WTC11 (cell line): ENCODE measurements around the gene RENBP. TPM values are rescaled to one million over a fixed set of nuclear protein-coding genes. Genes with fewer than 3 reads are reported as not detected.

ENCODE experiments used
- ATAC-seq: fragments of 200-7000 bp; cut with Tn5 transposase; 2 replicates; pipeline ENCODE4 v1.10.0; 2021; ENCODE audit warnings: mild to moderate bottlenecking, moderate library complexity
- CTCF ChIA-PET: fragments of 300-600 bp; sonication (Branson Sonifier 250); formaldehyde crosslinking; loops from one replicate; lab custom pipeline; 2021; ENCODE audit warnings: antibody characterized with exemption; lab: Charles Lee
- POLR2A ChIA-PET: fragments of 350-600 bp; sonication (Branson Sonifier 250); formaldehyde crosslinking; loops from one replicate; lab custom pipeline; 2021; ENCODE audit warnings: antibody characterized with exemption; lab: Charles Lee
- DNase-seq: peaks from one replicate; pipeline ENCODE4 v3.0.0; 2021; ENCODE audit warnings: low spot score
- H3K27ac Mint-ChIP-seq: 2 replicates; pipeline ENCODE4 v1.8.0; 2021; ENCODE audit warnings: mixed read lengths
- H3K27me3 Mint-ChIP-seq: 2 replicates; pipeline ENCODE4 v1.8.0; 2021; ENCODE audit warnings: low read depth, mild to moderate bottlenecking, moderate library complexity, mixed read lengths
- H3K36me3 Mint-ChIP-seq: 2 replicates; pipeline ENCODE4 v1.8.0; 2021; ENCODE audit warnings: mixed read lengths
- H3K4me1 Mint-ChIP-seq: 2 replicates; pipeline ENCODE4 v1.8.0; 2022; ENCODE audit warnings: mixed read lengths
- H3K4me3 Mint-ChIP-seq: 2 replicates; pipeline ENCODE4 v1.8.0; 2021; ENCODE audit warnings: mild to moderate bottlenecking, moderate library complexity, mixed read lengths
- H3K9me3 Mint-ChIP-seq: 2 replicates; pipeline ENCODE4 v1.8.0; 2021; ENCODE audit warnings: mixed read lengths
- AR ChIP-seq: fragments of 250-450 bp; sonication (Bioruptor Pico); IDR thresholded peaks from 2 replicates; pipeline ENCODE4 v1.9.0; 2021; ENCODE audit warnings: mild to moderate bottlenecking
- CTCF ChIP-seq: fragments of 200-600 bp; IDR thresholded peaks from 2 replicates; pipeline ENCODE4 v1.8.0; 2022; ENCODE audit warnings: antibody characterized with exemption
- E2F1 ChIP-seq: sonication (generic); formaldehyde crosslinking; IDR thresholded peaks from 2 replicates; pipeline ENCODE4 v1.8.0; 2022; ENCODE audit warnings: mild to moderate bottlenecking, missing genetic modification reagents
- EMX1 ChIP-seq: fragments of 250-450 bp; sonication (Bioruptor Pico); IDR thresholded peaks from 2 replicates; pipeline ENCODE4 v1.8.0; 2021; ENCODE audit warnings: mild to moderate bottlenecking
- ESRRA ChIP-seq: sonication (generic); formaldehyde crosslinking; IDR thresholded peaks from 2 replicates; pipeline ENCODE4 v1.8.1; 2022; ENCODE audit warnings: mild to moderate bottlenecking, missing genetic modification reagents, borderline replicate concordance
- ETV6 ChIP-seq: sonication (generic); formaldehyde crosslinking; IDR thresholded peaks from 2 replicates; pipeline ENCODE4 v1.8.1; 2022; ENCODE audit warnings: mild to moderate bottlenecking, missing genetic modification reagents
- FOXK1 ChIP-seq: sonication (generic); formaldehyde crosslinking; IDR thresholded peaks from 2 replicates; pipeline ENCODE4 v1.8.0; 2022; ENCODE audit warnings: mild to moderate bottlenecking, moderate library complexity, missing genetic modification reagents
- HMGXB4 ChIP-seq: sonication (generic); formaldehyde crosslinking; IDR thresholded peaks from 2 replicates; pipeline ENCODE4 v1.8.1; 2023; ENCODE audit warnings: mild to moderate bottlenecking, moderate library complexity, missing genetic modification reagents
- IRF2 ChIP-seq: sonication (generic); formaldehyde crosslinking; IDR thresholded peaks from 2 replicates; pipeline ENCODE4 v1.8.0; 2022; ENCODE audit warnings: low read depth, missing genetic modification reagents, borderline replicate concordance
- MAX ChIP-seq: sonication (generic); formaldehyde crosslinking; IDR thresholded peaks from 2 replicates; pipeline ENCODE4 v1.8.0; 2022; ENCODE audit warnings: mild to moderate bottlenecking, missing genetic modification reagents
- MLX ChIP-seq: sonication (generic); formaldehyde crosslinking; IDR thresholded peaks from 2 replicates; pipeline ENCODE4 v1.8.1; 2023; ENCODE audit warnings: mild to moderate bottlenecking, missing genetic modification reagents, moderate library complexity
- PREB ChIP-seq: sonication (generic); formaldehyde crosslinking; IDR thresholded peaks from 2 replicates; pipeline ENCODE4 v1.8.1; 2022; ENCODE audit warnings: mild to moderate bottlenecking, missing genetic modification reagents, moderate library complexity, borderline replicate concordance
- RELA ChIP-seq: sonication (generic); formaldehyde crosslinking; IDR thresholded peaks from 2 replicates; pipeline ENCODE4 v1.8.1; 2022; ENCODE audit warnings: missing genetic modification reagents, mild to moderate bottlenecking, borderline replicate concordance
- ZNF138 ChIP-seq: sonication (generic); formaldehyde crosslinking; conservative IDR thresholded peaks from 2 replicates; pipeline ENCODE4 v1.8.1; 2022; ENCODE audit warnings: mild to moderate bottlenecking, moderate library complexity, missing genetic modification reagents
- ZNF263 ChIP-seq: sonication (generic); formaldehyde crosslinking; IDR thresholded peaks from 2 replicates; pipeline ENCODE4 v1.8.1; 2022; ENCODE audit warnings: low read depth, mild to moderate bottlenecking, moderate library complexity, missing genetic modification reagents
- ZNF671 ChIP-seq: fragments of 250-450 bp; sonication (Bioruptor Pico); IDR thresholded peaks from 2 replicates; pipeline ENCODE4 v1.8.0; 2021; ENCODE audit warnings: mild to moderate bottlenecking
- ZSCAN18 ChIP-seq: fragments of 250-450 bp; sonication (Bioruptor Pico); IDR thresholded peaks from 2 replicates; pipeline ENCODE4 v2.1.2; 2022; ENCODE audit warnings: mild to moderate bottlenecking, moderate library complexity
- total RNA-seq: library from RNA; stranded (reverse); gene quantifications from 3 replicates; pipeline ENCODE4 v1.2.3, GENCODE V29; 2021

The RENBP gene
- total RNA-seq, 1 experiment from 2014 or later = 14.0 TPM

GRCh38 chrX:153909980-153910360 is 34.5 kb downstream of the RENBP start:
- DNase-seq = no peak
- Mint-ChIP-seq H3K36me3 (no peaks in the 10 kb centered on the region), H3K27ac (no peak overlapping the region), H3K27me3 (no peaks in the 10 kb centered on the region; the same call in 1 of the 2 replicates), H3K4me1 (no peaks in the 10 kb centered on the region; the same call in 1 of the 2 replicates), H3K4me3 (no peak overlapping the region), H3K9me3 (no peaks in the 10 kb centered on the region)
- ChIA-PET POLR2A (no interaction called here), CTCF (interaction anchor here (1.0 to 2.1 kb wide), 10 partner anchors 13 to 90 kb away, joined by 4 to 13 read pairs (median 7); partner anchors contain the start of gene L1CAM)
- TF ChIP-seq ETV6 = no peak
- no peak for TF ChIP-seq E2F1 (CRISPR knock-in tag)
- no peak for TF ChIP-seq HMGXB4 (CRISPR knock-in tag)
- TF ChIP-seq MLX (CRISPR knock-in tag) = no peak
- no peak for TF ChIP-seq ZNF263 (CRISPR knock-in tag)
- no peak for TF ChIP-seq CTCF
- TF ChIP-seq AR = no peak
- ATAC-seq = no peak

- CTCF ChIA-PET = interaction anchor here (0.7 to 2.1 kb wide), 5 partner anchors 9 to 38 kb away, joined by 3 to 13 read pairs (median 6); no protein-coding TSS in a partner anchor
- Mint-ChIP-seq H3K4me1 (no peaks in the 10 kb centered on the region; the same call in 1 of the 2 replicates), H3K27ac (no peak overlapping the region), H3K9me3 (no peaks in the 10 kb centered on the region), H3K4me3 (no peak overlapping the region), H3K36me3 (no peaks in the 10 kb centered on the region), H3K27me3 (no peaks in the 10 kb centered on the region; the same call in 1 of the 2 replicates)
- TF ChIP-seq ESRRA (CRISPR knock-in tag) = no peak
- TF ChIP-seq MAX (CRISPR knock-in tag) = no peak
- no peak for TF ChIP-seq ZNF138 (CRISPR knock-in tag)
- TF ChIP-seq ZNF671 = no peak
- TF ChIP-seq ZSCAN18 (CRISPR knock-in tag) = no peak
- TF ChIP-seq IRF2 (CRISPR knock-in tag) = no peak
- no peak for TF ChIP-seq PREB (CRISPR knock-in tag)
- no peak for TF ChIP-seq RELA (CRISPR knock-in tag)
- TF ChIP-seq EMX1 (CRISPR knock-in tag) = no peak
- TF ChIP-seq FOXK1 (CRISPR knock-in tag) = no peak
- ATAC-seq (peak; percentile 76), DNase-seq (peak; percentile 47)
- POLR2A ChIA-PET = interaction anchor here (0.6 to 0.9 kb wide), 2 partner anchors 23 to 81 kb away, joined by 3 read pairs; partner anchors contain the start of gene L1CAM
These were observed 35.1 kb downstream of the RENBP start for GRCh38 chrX:153909024-153909979.
